ENCODE measurements around the gene MGMT. TPM values are rescaled to one million over a fixed set of nuclear protein-coding genes. Genes with fewer than 3 reads are reported as not detected.

The MGMT gene
- total RNA-seq, 2 donors from 2014 or later, result 18.7 to 22.4 TPM

GRCh38 chr10:129530581-129530980 is 63.5 kb downstream of the MGMT start:
- H3K4me1 Mint-ChIP-seq, result peaks cover 5% of the 10 kb centered on the region
- H3K27ac Mint-ChIP-seq, result no peak overlapping the region
- no peaks in the 10 kb centered on the region for H3K27me3 Mint-ChIP-seq
- no peak overlapping the region for H3K4me3 Mint-ChIP-seq
- peaks cover 18% of the 10 kb centered on the region for H3K36me3 Mint-ChIP-seq (ENCODE audit: low read depth)
- H3K9me3 Mint-ChIP-seq, result peaks cover 5% of the 10 kb centered on the region
- ATAC-seq (replicated peaks), result no peak

DNA sequence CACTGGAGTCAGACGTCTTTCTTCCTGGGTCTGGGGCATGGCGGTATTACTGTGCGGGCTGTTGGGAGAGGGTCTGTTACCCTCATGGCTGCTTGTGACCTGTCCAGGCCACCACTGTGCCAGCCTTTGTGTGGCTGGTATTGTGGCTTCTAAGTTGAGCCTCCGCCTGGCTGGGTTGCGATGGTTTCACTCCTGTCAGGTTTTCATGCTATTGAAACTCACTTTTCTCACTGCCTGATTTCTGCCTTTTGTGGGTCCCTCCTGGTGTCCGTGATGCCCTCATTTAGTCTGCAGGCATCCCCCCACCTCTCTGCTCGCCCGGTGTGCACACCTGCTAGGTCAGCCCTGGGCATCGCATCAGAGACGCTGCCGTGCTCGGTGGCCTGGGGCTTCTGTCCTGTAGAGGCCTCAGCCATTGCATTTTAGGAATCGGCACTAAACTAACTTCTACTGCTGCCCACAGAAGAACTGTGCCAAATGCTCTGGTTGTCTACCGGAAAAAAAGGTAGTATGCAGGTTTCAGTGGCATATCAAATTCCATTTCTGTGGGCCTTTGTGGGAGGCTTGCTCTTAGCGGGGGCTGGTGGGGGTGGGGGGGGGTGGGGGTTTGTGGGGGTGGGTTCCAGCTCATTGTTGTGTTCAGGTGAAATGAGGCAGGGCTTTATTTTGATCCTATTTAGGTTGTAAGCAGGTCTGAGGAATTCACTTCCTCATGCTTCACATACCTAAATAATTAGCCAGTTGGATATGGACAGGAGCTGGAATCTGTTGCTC is 64.3 kb downstream of the MGMT start:
- Mint-ChIP-seq H3K27me3 (no peaks in the 10 kb centered on the region), H3K9me3 (peaks cover 5% of the 10 kb centered on the region), H3K27ac (no peak overlapping the region), H3K4me3 (no peak overlapping the region), H3K36me3 (ENCODE audit: low read depth) (peaks cover 25% of the 10 kb centered on the region), H3K4me1 (peaks cover 5% of the 10 kb centered on the region)
- no peak for ATAC-seq (replicated peaks)

- H3K36me3 Mint-ChIP-seq (ENCODE audit: low read depth), result peaks cover 29% of the 10 kb centered on the region
- H3K27me3 Mint-ChIP-seq, result no peaks in the 10 kb centered on the region
- H3K4me3 Mint-ChIP-seq, result no peak overlapping the region
- peaks cover 5% of the 10 kb centered on the region for H3K4me1 Mint-ChIP-seq
- H3K27ac Mint-ChIP-seq, result no peak overlapping the region
- peaks cover 5% of the 10 kb centered on the region for H3K9me3 Mint-ChIP-seq
- ATAC-seq (replicated peaks), result no peak
These were observed 65.1 kb downstream of the MGMT start for GRCh38 chr10:129531969-129532660.

- Mint-ChIP-seq H3K4me3 (no peak overlapping the region), H3K4me1 (peaks cover 5% of the 10 kb centered on the region), H3K36me3 (ENCODE audit: low read depth) (peaks cover 29% of the 10 kb centered on the region), H3K9me3 (peaks cover 2% of the 10 kb centered on the region), H3K27ac (no peak overlapping the region), H3K27me3 (no peaks in the 10 kb centered on the region)
- ATAC-seq (replicated peaks), result no peak
These were observed 65.8 kb downstream of the MGMT start for GRCh38 chr10:129532838-129533237.

DNA sequence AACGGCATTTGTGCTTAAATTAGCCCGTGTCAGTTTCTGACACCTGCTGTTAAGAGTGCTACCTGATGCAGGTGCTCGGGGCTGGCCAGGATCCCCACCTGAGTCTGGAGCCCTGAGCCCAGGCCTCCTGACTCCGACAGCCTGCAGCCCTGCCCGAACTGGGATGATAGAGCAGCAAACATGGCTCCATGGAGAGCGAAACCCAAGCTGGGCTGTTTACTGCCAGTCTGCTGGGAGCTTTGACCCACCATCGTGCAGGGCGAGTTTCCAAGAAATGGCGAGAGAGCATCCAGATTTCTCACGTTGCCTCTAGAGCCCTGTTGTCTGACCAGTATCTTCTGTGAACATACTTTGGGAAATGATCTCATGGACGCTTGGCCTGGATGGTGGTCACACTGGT is 66.2 kb downstream of the MGMT start:
- no peaks in the 10 kb centered on the region for H3K27me3 Mint-ChIP-seq
- no peak for ATAC-seq (replicated peaks)
- H3K4me3 Mint-ChIP-seq, result no peak overlapping the region
- H3K9me3 Mint-ChIP-seq, result no peaks in the 10 kb centered on the region
- no peak overlapping the region for H3K27ac Mint-ChIP-seq
- peaks cover 5% of the 10 kb centered on the region for H3K4me1 Mint-ChIP-seq
- H3K36me3 Mint-ChIP-seq (ENCODE audit: low read depth), result peaks cover 29% of the 10 kb centered on the region

GRCh38 chr10:129534826-129535225 is 67.8 kb downstream of the MGMT start:
- H3K36me3 Mint-ChIP-seq (ENCODE audit: low read depth), result peaks cover 44% of the 10 kb centered on the region
- no peak overlapping the region for H3K27ac Mint-ChIP-seq
- H3K27me3 Mint-ChIP-seq, result no peaks in the 10 kb centered on the region
- no peak overlapping the region for H3K4me3 Mint-ChIP-seq
- no peak for ATAC-seq (replicated peaks)
- peaks cover 5% of the 10 kb centered on the region for H3K4me1 Mint-ChIP-seq
- H3K9me3 Mint-ChIP-seq, result no peaks in the 10 kb centered on the region

- no peak for ATAC-seq (replicated peaks)
- H3K27me3 Mint-ChIP-seq, result no peaks in the 10 kb centered on the region
- peaks cover 5% of the 10 kb centered on the region for H3K4me1 Mint-ChIP-seq
- no peaks in the 10 kb centered on the region for H3K9me3 Mint-ChIP-seq
- H3K36me3 Mint-ChIP-seq (ENCODE audit: low read depth), result peaks cover 55% of the 10 kb centered on the region
- H3K4me3 Mint-ChIP-seq, result no peak overlapping the region
- H3K27ac Mint-ChIP-seq, result no peak overlapping the region
These were observed 69.3 kb downstream of the MGMT start for GRCh38 chr10:129536336-129536735.

GRCh38 chr10:129537151-129537550 is 70.1 kb downstream of the MGMT start:
- Mint-ChIP-seq H3K27me3 (no peaks in the 10 kb centered on the region), H3K4me3 (no peak overlapping the region), H3K36me3 (ENCODE audit: low read depth) (peaks cover 55% of the 10 kb centered on the region), H3K27ac (no peak overlapping the region), H3K4me1 (peaks cover 5% of the 10 kb centered on the region), H3K9me3 (no peaks in the 10 kb centered on the region)
- no peak for ATAC-seq (replicated peaks)

- Mint-ChIP-seq H3K4me3 (no peak overlapping the region), H3K9me3 (no peaks in the 10 kb centered on the region), H3K27me3 (no peaks in the 10 kb centered on the region), H3K4me1 (peaks cover 5% of the 10 kb centered on the region), H3K27ac (no peak overlapping the region), H3K36me3 (ENCODE audit: low read depth) (peaks cover 55% of the 10 kb centered on the region)
- no peak for ATAC-seq (replicated peaks)
These were observed 71.2 kb downstream of the MGMT start for GRCh38 chr10:129538236-129538635.

DNA sequence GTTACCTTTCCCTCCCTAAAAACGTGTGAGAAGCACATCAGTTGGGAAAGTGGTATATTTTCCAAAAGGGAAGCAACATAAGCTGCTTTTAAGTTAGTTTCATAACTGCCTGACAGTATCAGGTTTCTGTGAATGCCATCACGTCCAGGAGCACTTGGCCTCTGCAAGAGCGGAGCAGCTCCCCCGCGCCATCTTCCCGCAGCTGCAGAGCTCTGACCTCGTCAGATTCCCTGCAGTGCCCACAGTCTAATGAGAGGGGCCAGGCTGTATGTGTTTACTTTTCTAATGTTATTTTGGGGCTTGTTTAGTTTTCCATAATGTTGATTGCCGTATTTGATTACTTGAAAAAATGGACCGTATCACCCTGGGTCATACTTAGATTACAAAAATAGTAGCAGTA is 74.2 kb downstream of the MGMT start:
- H3K4me3 Mint-ChIP-seq, result no peak overlapping the region
- peaks cover 45% of the 10 kb centered on the region for H3K36me3 Mint-ChIP-seq (ENCODE audit: low read depth)
- no peaks in the 10 kb centered on the region for H3K27me3 Mint-ChIP-seq
- no peak overlapping the region for H3K27ac Mint-ChIP-seq
- H3K4me1 Mint-ChIP-seq, result no peaks in the 10 kb centered on the region
- H3K9me3 Mint-ChIP-seq, result no peaks in the 10 kb centered on the region
- ATAC-seq (replicated peaks), result no peak

DNA sequence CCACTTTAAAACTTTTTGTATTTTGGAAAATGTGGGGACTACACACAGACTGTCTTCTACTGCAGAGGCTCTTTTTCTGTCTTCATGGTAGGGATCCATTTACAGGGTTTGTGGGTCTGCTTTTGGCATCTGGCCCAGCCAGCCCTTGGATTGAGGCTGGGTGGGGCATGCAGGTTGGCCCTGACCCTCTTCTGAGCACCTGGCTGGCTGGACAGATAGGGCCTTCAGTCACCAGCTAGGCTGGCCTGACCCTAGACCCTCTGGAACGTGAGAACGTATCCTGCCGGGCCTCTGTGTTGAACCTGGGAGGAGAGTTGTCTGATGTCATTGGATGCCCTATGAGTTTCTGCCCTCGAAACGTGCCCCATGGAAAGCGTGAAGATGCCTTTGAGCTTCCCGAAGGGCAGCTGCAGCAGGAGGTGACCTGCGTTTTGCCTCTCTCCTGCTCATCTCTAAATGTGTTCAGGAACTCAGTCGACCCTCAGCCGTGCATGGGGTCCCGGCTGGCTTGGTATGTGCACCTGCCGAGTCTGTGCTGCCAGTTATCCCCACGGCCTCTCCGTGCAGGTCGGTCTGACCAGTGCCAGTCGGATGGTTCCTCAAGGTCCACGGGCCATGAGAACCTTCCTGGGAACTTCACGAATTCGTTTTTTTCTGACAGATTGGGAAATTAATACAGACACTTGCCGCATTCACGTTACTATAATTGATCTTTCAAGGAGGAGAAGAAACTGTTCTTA is 74.9 kb downstream of the MGMT start:
- H3K27me3 Mint-ChIP-seq, result no peaks in the 10 kb centered on the region
- no peak overlapping the region for H3K27ac Mint-ChIP-seq
- ATAC-seq (replicated peaks), result no peak
- no peak overlapping the region for H3K4me3 Mint-ChIP-seq
- H3K36me3 Mint-ChIP-seq (ENCODE audit: low read depth), result peaks cover 38% of the 10 kb centered on the region
- no peaks in the 10 kb centered on the region for H3K4me1 Mint-ChIP-seq
- H3K9me3 Mint-ChIP-seq, result no peaks in the 10 kb centered on the region

DNA sequence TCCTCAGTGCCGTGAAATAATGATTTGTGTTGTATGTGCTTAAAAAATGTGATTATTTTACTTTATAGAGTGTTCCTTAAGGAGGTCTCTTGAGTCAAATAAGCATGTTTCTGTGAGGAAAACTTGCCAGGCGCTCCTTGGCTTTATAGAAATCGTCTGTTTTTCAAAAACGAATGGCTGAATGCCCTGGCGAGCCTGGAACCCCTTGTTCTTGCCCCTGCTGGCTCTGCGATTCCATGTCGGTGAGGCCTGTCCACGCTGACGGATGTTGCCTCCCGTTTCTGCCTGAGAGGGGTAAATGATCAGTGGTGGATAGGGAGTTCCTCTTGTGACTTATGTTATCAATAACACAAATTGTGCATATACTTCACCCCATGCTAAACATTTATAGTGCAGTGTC is 75.5 kb downstream of the MGMT start:
- no peaks in the 10 kb centered on the region for H3K4me1 Mint-ChIP-seq
- H3K9me3 Mint-ChIP-seq, result no peaks in the 10 kb centered on the region
- peaks cover 31% of the 10 kb centered on the region for H3K36me3 Mint-ChIP-seq (ENCODE audit: low read depth)
- ATAC-seq (replicated peaks), result no peak
- no peak overlapping the region for H3K4me3 Mint-ChIP-seq
- no peak overlapping the region for H3K27ac Mint-ChIP-seq
- H3K27me3 Mint-ChIP-seq, result no peaks in the 10 kb centered on the region

DNA sequence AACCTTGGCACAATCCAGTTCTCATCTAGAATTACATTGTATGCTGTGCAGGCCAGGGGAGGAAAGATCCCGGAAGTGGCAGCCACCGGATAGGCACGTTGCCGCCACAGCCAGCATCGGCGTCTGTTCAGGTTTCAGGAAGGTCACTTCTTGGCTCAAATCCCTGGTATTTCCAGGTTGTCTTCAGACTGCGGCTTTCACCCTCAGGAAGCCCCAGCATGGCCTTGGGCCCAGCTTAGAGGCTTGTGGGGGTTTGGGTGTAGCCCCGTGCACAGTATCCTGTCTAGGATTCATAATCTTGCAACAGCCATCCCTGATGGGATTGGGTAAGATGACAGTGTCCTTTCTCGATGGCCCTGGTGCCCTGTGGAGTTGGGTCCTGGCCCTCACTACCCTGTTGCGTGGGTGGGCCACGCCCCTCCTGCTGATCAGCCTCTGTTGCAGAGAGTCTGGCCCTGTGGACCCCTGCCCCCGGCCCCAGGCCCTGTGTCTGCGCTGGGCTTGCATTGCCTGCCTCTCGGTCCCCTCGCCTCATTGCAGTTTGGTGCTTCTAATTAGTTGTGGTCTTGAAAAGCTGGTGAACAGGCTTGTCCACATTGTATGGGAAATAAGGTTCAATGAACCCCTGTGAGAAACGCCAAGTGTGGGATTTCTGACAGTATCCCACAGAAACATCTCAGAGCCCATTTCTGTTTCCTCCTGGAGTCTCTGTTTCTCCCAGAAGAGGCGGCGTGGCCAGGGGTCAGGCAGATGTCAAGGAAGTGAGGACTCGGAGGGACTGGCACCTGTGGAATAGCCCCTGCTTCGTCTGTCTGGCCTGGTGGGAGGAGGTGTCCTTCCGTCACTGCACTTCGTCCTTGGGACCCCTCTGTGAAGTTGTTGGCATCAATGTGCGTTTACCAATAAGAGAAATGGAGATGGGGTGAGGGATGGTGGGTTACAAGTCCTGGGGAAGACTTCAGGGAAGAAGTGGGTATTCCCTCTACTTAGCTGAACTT is 77.5 kb downstream of the MGMT start:
- Mint-ChIP-seq H3K4me1 (no peaks in the 10 kb centered on the region), H3K27me3 (no peaks in the 10 kb centered on the region), H3K27ac (no peak overlapping the region), H3K36me3 (ENCODE audit: low read depth) (peaks cover 17% of the 10 kb centered on the region), H3K4me3 (no peak overlapping the region), H3K9me3 (no peaks in the 10 kb centered on the region)
- no peak for ATAC-seq (replicated peaks)

DNA sequence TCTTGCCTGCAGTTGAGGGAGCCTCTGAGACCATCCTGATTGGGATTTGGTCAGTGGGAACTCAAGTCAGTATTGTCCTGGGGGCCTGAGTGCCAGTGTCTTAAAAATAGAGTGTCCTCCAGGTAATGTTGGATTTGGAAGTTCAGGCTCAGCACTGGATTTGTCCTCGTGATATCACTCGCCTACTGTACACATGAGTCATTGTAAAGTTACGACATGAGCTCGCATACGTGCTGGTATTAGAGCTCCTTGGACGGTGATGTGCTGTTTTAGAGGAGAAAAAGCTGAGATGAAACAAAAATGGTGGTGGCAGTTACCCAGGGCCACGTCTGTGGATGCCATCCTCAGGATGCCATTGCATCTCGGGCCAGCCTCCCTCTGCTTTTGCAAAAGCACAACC is 78.2 kb downstream of the MGMT start:
- Mint-ChIP-seq H3K36me3 (ENCODE audit: low read depth) (peaks cover 12% of the 10 kb centered on the region), H3K27me3 (no peaks in the 10 kb centered on the region), H3K4me1 (no peaks in the 10 kb centered on the region), H3K9me3 (no peaks in the 10 kb centered on the region), H3K4me3 (no peak overlapping the region), H3K27ac (no peak overlapping the region)
- no peak for ATAC-seq (replicated peaks)
